Measurements from ENCODE around the gene INKA2.

DNA sequence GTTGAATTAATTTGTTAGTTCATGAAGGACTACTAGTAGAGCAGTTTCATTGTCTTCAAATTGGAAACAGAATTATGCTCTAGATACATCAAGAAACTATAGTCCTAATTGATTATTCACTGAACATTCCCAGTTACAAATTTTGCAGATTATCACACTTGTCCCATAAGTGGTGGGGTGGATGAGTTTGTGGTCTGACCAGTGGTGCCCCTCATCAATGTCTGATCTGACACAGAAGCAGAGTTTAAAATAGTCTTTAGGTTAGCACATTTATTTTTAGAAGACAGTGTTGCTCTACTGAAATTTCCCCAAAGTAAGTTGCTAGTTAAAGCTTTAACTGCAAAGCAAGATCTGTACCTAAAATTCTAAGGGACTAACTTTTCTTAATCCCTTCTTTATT is 42.9 kb downstream of the INKA2 start:
- TF ChIP-seq CTCF (IDR thresholded peaks at IDR 0.05; ENCODE audit: poor library complexity), result no peak
- no peak for TF ChIP-seq EZH2 (IDR thresholded peaks at IDR 0.05; ENCODE audit: borderline replicate concordance)
- TF ChIP-seq EZH2phosphoT487 (IDR thresholded peaks at IDR 0.05; ENCODE audit: low read depth, severe bottlenecking, unreplicated experiment), result no peak
